ENCODE results near the gene TRIM3.
"Not testable (repeated sequence)": the region's sequence is repeated elsewhere in the genome, so short reads cannot be mapped to it uniquely, and the experiment has no call there.

TRIM3 gene

DNA sequence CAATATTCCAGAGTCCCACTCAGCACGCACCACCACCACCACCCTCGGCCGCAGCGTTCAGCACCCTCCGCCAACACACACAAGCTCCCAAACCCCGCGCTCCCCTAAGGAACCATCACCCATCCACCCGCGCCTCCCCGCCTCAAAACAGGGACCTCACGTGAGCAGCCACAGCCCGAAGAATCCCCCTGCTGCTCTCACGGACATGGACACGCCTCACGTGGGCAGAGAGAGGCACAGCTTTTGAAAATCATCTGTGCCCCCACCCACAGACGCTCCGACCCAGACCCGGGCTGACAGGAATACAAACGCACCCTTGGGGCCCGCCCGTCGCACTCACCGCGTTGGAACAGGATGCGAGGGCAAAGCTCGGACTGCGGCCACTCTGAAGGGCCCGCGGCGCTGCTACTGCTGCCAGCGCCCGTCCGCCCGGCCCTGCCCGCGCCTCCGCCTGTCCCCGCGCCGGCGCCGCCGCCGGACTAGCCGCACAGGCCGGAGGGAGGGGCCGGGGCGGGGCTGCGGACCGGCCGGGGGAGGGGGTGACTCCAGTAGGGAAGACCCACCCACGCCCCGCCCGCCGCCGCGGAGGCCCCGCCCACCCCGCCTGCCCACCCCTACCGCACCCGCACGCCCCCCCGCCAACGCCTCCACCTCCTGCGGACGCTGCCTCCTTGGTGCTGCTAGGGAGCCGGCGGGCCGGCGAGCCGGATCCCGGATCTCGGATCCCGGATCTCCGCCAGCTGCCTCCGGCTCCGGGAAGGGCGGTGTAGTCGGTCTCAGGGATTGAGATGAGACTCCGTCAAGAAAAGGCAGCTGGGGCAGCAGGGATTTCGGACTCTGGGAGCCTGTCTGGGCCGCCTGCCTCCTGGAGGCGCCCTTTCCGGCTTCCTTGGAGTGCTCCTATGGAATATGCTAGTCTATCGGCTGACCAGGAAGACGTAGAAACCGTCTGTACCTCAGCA lies at the start of gene TRIM3:
Gene TRIM3, minus strand, starts transcription at position 491 of the 962 bp plus-strand sequence. CDS start 8,246 bp downstream, outside the sequence.
- POLR2A ChIA-PET = interaction anchor here (0.8 to 2.8 kb wide), 3 partner anchors 55 to 210 kb away, joined by 3 to 9 read pairs (median 3); partner anchors contain the start of genes APBB1 and MRPL17
- DNase-seq (ENCODE audit: extremely low spot score) = peak; percentile 91
- TF ChIP-seq, protein P1, sequence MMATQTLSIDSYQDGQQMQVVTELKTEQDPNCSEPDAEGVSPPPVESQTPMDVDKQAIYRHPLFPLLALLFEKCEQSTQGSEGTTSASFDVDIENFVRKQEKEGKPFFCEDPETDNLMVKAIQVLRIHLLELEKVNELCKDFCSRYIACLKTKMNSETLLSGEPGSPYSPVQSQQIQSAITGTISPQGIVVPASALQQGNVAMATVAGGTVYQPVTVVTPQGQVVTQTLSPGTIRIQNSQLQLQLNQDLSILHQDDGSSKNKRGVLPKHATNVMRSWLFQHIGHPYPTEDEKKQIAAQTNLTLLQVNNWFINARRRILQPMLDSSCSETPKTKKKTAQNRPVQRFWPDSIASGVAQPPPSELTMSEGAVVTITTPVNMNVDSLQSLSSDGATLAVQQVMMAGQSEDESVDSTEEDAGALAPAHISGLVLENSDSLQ (IDR thresholded peaks at IDR 0.05) = no peak
- TF ChIP-seq ELF4 (IDR thresholded peaks at IDR 0.05) (no peak), FOXM1 (IDR thresholded peaks at IDR 0.05; ENCODE audit: borderline replicate concordance) (no peak), TARDBP (IDR thresholded peaks at IDR 0.05) (no peak), ZNF384 (IDR thresholded peaks at IDR 0.05) (no peak), SP1 (IDR thresholded peaks at IDR 0.05) (no peak)
- CTCF ChIA-PET = interaction anchor here (1.3 to 2.0 kb wide), 2 partner anchors 30 to 94 kb away, joined by 3 to 7 read pairs; no protein-coding TSS in a partner anchor

DNA sequence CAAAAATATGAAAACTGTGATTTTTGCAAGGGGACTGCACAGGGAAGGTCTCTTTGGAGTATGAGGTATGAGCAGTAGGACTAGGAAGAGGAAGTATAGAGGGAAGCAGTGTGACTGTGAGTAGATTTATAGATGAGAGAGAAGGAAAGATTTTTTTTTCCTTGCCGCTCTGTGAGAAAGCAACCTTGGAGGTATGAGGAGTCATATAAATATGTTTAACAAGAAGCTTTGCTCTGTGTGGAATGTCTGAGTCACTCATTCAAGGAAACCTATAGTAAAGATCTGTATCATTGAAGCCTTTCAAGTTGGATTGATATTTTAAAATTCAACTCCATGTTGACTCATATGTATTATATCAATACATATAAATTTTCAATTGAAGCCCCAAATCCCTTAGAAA lies 49.5 kb upstream of the TRIM3 start:
- CTCF ChIA-PET = interaction anchor here (0.7 kb wide), 1 partner anchor 144 kb away, joined by 3 read pairs; no protein-coding TSS in a partner anchor

DNA sequence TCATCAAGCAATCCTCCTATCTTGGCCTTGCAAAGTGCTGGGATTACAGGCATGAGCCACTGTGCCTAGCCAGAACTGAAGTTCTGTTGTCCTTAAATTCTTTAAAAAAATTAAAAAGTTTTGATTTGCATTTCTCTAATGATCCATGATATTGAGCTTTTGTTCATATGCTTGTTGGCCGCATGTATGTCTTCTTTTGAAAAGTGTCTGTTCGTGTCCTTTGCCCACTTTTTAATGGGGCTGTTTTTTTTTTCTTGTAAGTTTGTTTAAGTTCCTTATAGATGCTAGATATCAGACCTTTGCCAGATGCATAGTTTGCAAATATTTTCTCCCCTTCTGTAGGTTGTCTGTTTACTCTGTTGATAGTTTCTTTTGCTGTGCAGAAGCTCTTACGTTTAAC lies 48.2 kb upstream of the TRIM3 start:
- POLR2A ChIA-PET; DNase-seq (ENCODE audit: extremely low spot score); CTCF ChIA-PET: not testable (repeated sequence)

More for the DNA sequence above, 49.5 kb upstream of the TRIM3 start:
- TF ChIP-seq FOXA1 (IDR thresholded peaks at IDR 0.05) = no peak
- TF ChIP-seq, protein P1 (IDR thresholded peaks at IDR 0.05) = no peak
- TF ChIP-seq ZNF384 (IDR thresholded peaks at IDR 0.05) = no peak
- no peak for TF ChIP-seq TARDBP (IDR thresholded peaks at IDR 0.05)
- no peak for TF ChIP-seq ARNT (IDR thresholded peaks at IDR 0.05)
- no peak for TF ChIP-seq SUZ12 (IDR thresholded peaks at IDR 0.05)
- no peak for TF ChIP-seq LEF1 (IDR thresholded peaks at IDR 0.05; ENCODE audit: borderline replicate concordance)
- TF ChIP-seq CTBP1 (IDR thresholded peaks at IDR 0.05; ENCODE audit: borderline replicate concordance) = no peak
- no peak for TF ChIP-seq ELF4 (IDR thresholded peaks at IDR 0.05)
- no peak for TF ChIP-seq SP1 (IDR thresholded peaks at IDR 0.05)
- TF ChIP-seq NFRKB (IDR thresholded peaks at IDR 0.05) = no peak
- TF ChIP-seq FOXK2 (IDR thresholded peaks at IDR 0.05) = no peak
- no peak for TF ChIP-seq L3MBTL2 (conservative IDR thresholded peaks at IDR 0.05)
- no peak for TF ChIP-seq HDGF (IDR thresholded peaks at IDR 0.05; ENCODE audit: borderline replicate concordance)
- TF ChIP-seq BHLHE40 (IDR thresholded peaks at IDR 0.05; ENCODE audit: borderline replicate concordance) = no peak
- no peak for TF ChIP-seq FOXM1 (IDR thresholded peaks at IDR 0.05; ENCODE audit: borderline replicate concordance)
- POLR2A ChIA-PET = no interaction called here
- no peak for DNase-seq (ENCODE audit: extremely low spot score)

DNA sequence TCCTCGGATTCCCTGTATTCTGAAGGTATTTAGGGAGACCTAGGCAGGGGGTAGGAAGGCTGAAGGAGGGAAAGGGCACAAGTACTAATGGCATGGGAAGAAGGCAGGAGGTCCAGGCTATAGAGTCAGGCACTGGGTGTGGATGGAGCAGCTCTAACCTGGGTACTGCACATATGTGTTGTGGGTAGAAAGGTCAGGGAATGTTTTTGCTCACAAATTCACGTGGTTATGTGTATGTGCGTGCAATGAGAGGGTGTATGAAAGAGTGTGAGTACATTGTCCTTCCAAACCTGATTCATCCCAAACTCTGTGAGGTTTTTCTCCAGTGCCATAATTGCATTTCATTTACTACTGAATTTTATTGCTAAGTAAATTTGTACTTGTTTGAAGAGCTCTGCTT lies 46.5 kb upstream of the TRIM3 start:
- CTCF ChIA-PET = interaction anchor here (1.0 kb wide), 1 partner anchor 11 kb away, joined by 3 read pairs; no protein-coding TSS in a partner anchor

DNA sequence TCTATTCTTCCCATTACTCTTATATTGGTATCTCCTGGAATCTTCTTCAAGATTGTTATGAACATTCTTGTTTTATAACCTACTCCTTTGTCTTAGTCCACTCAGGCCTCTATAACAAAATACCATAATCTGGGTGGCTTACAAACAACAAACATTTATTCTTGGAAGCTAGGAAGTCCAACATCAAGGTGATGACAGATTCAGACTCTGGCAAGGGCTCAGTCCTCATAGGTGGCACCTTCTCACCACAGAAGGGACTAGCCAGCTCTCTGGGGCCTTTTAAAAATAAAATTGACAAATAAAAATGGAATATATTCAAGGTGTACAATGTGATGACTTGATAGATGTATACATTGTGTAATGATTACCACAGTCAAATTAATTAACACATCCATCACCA lies 43.1 kb upstream of the TRIM3 start:
- ChIA-PET POLR2A (no interaction called here), CTCF (no interaction called here)
- no peak for TF ChIP-seq FOXM1 (IDR thresholded peaks at IDR 0.05; ENCODE audit: borderline replicate concordance)
- TF ChIP-seq SP1 (IDR thresholded peaks at IDR 0.05) = no peak
- TF ChIP-seq ARNT (IDR thresholded peaks at IDR 0.05) = no peak
- no peak for TF ChIP-seq HDGF (IDR thresholded peaks at IDR 0.05; ENCODE audit: borderline replicate concordance)
- no peak for TF ChIP-seq NFRKB (IDR thresholded peaks at IDR 0.05)
- no peak for TF ChIP-seq SUZ12 (IDR thresholded peaks at IDR 0.05)
- TF ChIP-seq FOXA1 (IDR thresholded peaks at IDR 0.05) = no peak
- TF ChIP-seq CTBP1 (IDR thresholded peaks at IDR 0.05; ENCODE audit: borderline replicate concordance) = no peak
- TF ChIP-seq ELF4 (IDR thresholded peaks at IDR 0.05) = no peak
- TF ChIP-seq, protein P1 (IDR thresholded peaks at IDR 0.05) = no peak
- TF ChIP-seq BHLHE40 (IDR thresholded peaks at IDR 0.05; ENCODE audit: borderline replicate concordance) = no peak
- no peak for TF ChIP-seq FOXK2 (IDR thresholded peaks at IDR 0.05)
- TF ChIP-seq LEF1 (IDR thresholded peaks at IDR 0.05; ENCODE audit: borderline replicate concordance) = no peak
- TF ChIP-seq ZNF384 (IDR thresholded peaks at IDR 0.05) = no peak
- DNase-seq (ENCODE audit: extremely low spot score) = no peak

More for the DNA sequence above, 46.5 kb upstream of the TRIM3 start:
- no peak for TF ChIP-seq FOXK2 (IDR thresholded peaks at IDR 0.05)
- TF ChIP-seq SUZ12 (IDR thresholded peaks at IDR 0.05) = no peak
- no peak for TF ChIP-seq L3MBTL2 (conservative IDR thresholded peaks at IDR 0.05)
- no peak for TF ChIP-seq ELF4 (IDR thresholded peaks at IDR 0.05)
- TF ChIP-seq FOXA1 (IDR thresholded peaks at IDR 0.05) = no peak
- TF ChIP-seq HDGF (IDR thresholded peaks at IDR 0.05; ENCODE audit: borderline replicate concordance) = no peak
- TF ChIP-seq, protein P1 (IDR thresholded peaks at IDR 0.05) = no peak
- TF ChIP-seq FOXM1 (IDR thresholded peaks at IDR 0.05; ENCODE audit: borderline replicate concordance) = no peak
- TF ChIP-seq ARNT (IDR thresholded peaks at IDR 0.05) = no peak
- no peak for TF ChIP-seq BHLHE40 (IDR thresholded peaks at IDR 0.05; ENCODE audit: borderline replicate concordance)
- TF ChIP-seq SP1 (IDR thresholded peaks at IDR 0.05) = no peak
- TF ChIP-seq NFRKB (IDR thresholded peaks at IDR 0.05) = no peak
- TF ChIP-seq LEF1 (IDR thresholded peaks at IDR 0.05; ENCODE audit: borderline replicate concordance) = no peak
- no peak for TF ChIP-seq CTBP1 (IDR thresholded peaks at IDR 0.05; ENCODE audit: borderline replicate concordance)
- TF ChIP-seq TARDBP (IDR thresholded peaks at IDR 0.05) = no peak
- DNase-seq (ENCODE audit: extremely low spot score) = no peak
- POLR2A ChIA-PET = no interaction called here

Data from HEK293T (cell line).